Activated T-cell treated with anti-CD3 and anti-CD28 coated beads for 1 hour (primary cell): ENCODE results near the gene GCHFR.

ENCODE experiments used
- DNase-seq: peaks from one replicate; pipeline ENCODE4 v3.0.0-alpha.2; 2020; ENCODE audit warnings: low read depth

Gene GCHFR

DNA sequence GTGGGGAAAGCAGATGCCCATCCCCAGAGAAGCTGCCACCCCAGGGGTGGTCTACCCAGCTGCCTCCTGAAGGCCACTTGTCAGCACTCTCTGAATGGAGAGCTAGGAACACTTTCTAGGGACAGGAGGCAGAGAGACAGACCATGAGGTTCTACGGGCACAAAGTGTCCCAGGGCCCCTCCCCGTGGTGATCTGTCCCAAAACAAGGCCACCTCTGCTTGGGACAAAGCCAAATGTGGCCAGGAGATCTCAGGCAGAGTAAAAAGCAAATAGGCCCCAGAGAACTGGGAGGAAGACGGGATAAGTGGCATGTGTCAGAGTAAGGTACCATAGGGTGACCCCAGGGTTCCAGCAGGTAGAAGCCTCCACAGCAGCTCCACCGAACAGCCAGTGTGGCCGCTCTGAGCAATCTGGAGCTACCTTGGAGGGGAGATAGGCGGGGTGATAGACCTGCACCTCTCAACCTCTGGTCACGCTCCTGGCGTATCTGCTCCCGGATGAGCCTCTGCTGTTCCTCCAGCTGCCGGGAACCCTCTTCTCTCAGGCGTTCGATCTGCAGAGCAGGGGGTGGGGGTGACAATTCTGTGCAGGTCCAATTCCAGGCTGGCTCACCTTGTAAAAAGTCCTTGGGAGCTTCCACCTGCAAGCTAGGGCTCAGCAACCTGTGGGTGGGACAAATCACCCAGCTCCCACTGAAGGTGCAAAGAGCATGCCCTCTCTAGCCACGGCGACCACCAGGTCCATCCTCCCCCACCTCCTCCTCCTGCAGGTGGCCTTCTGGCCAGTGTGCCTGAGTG lies 12.1 kb downstream of the GCHFR start:
- no peak for DNase-seq

DNA sequence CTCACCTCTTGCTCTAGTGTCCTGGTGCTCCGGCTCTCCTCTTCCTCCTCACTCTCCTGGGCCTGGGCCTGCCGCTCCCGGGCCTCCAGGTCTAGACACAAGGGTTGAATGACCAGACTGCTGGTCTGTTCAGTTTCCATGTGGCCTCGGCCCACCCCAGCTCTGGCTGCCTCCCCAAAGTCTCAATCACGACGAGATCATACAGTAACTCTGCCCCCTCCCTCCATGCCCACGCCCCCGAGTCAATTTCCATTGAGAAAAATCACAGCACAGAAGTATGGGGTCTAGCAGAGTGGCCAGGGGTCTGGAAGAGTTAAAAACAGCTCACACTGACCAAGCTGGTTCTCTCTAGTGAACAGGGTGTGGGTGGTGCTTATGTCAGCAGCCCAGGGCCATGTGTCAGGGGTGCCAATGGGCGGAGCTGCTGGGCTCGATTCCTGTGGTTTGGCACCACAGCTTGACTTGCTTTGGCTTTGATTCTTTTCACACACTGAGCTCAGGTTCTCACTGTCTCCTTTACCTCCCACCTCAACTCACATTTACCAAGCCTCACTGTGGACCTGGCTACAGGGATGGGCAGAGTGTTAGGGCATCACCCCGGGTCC lies 12.8 kb downstream of the GCHFR start:
- DNase-seq = no peak

DNA sequence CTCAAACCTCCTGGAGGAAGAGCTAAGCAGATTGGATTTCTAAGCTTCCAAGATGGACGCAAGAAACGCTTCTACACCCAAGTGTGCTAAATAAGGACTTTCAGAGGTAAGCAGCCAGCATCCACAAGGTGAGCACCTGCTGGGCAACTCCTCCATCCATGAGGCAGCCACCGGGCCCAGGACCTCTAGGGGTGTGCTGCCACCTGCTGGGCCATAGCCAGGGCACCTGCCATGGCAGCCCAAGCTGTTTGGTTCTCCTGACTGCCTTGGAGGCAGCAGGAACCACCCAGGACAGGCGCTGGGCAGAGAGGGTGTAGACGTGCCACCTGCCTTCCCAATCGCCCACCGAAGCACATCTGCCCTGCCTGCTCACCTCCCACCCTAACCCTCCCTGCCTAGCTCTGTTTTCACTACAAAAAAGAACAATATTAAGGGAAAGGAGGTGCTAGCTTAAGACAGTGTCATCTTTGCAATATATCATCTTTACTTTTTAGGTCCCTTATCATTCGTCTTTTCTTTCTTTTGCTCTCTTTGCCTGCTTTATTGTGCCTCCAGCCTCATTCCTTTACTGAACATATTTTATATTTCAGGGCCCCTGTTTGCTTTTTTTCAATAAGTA lies 18.9 kb downstream of the GCHFR start:
- DNase-seq = peak; percentile 71

DNA sequence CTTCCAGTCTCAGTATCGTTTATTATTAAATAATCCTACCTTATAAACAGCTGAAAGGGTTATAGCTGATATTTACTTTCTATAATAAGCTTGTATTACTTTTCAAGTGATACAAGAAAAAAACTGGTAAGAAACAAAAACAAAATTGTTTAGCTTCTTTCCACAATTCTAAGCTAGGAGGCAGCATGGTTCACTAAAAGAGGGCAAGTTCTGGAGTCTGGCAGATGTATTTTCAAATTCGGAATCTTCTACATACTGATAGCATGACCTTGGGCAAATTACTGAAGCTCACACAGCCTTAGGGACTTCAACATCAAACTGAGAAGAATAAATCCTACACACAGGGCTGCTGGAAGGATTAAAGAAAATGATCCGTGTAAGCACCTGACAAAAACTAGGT lies 21.3 kb downstream of the GCHFR start:
- no peak for DNase-seq

DNA sequence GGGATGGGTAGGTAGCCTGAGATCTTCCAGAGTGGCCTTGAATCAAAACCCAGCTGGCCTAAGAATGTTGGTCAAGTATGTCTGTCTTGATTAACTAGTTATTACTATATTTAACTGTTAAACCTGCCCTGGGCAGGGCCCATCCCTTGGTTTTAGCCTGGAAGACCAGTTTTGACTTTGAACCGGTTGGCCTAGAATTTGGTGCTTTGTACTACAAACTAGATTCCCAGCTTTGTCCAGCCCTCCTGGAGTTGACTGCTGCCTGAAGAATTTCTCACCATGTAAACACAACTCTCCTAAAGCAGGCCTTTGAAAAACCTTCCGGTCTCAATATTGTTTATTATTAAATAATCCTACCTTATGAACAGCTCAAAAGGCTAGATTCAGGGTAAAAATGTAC lies 21.9 kb downstream of the GCHFR start:
- no peak for DNase-seq

DNA sequence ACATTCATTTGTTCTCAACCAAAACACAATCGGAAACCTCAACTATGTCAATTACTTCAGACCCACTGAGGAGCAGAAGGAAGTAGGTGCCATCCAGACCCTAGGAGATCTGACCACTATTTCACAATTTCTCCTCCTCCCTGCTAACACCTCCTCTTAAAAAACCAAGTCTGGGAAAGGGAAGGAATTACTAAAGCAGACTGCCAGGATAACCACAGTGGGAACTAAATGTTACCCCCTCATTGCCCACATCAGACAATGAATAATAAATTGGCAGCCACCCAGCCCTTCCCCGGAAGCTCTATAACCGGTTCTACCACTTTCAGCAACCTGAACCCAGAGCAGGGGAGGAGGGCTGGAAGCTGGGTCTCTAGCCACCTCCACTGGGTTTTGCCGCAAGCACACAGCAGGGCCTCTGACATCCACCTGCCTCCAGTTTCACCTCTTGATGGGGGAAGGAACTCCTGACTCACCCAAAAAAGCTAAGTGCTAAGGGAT lies 23.5 kb downstream of the GCHFR start:
- DNase-seq = no peak

DNA sequence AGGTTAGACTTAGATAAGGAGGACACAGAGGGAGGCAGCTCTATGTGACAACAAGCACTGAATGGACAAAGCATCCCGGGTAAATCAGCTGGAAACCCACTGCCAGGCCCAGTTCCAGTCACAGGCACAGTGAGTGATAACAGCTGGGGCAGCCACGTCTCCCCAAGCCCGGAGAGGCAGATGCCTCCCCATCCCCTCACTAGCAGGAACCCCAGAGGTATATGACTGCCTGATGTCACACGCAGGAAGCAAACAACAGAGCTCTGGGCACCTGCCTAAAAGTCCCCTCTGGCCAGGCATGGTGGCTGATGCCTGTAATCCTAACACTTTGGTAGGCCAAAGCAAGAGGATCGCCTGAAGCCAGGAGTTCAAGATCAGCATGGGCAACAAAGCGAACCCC lies 24.1 kb downstream of the GCHFR start:
- no peak for DNase-seq

DNA sequence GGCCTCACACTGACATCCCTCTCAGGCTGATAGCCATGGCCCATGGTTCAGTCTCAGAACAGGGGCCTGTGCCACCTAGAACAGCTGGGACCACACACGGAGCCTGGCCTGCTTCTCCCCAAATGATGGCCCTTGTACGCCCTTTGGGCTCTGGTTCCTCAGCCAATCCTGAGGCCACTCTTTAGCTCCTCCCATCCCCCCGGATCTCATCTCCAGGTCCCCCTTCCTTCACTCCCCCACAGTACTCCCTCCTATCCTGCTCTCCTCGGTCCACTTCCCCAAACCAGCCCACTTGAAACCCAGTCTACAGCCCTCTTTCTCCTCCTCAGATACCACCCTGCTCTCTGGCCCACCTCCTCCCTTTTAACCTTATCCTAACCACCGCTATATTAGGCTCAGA lies 25.3 kb downstream of the GCHFR start:
- no peak for DNase-seq

DNA sequence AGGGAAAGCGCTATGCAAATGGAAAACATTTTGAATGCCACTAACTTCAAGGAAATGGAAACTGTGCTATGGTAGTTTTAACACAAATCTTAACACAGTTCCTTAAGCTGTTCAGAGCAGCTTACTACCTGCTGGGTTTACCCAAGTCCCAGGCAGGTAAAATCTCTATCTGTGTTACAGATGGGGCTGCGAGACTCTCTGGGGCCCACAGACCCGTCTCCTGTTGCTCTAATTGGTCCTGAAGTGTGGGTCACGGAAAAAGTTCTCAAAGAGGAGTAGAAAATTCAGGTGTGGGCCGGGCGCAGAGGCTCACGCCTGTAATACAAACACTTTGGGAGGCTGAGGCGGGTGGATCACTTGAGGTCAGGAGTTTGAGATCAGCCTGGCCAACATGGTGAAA lies 26.1 kb downstream of the GCHFR start:
- no peak for DNase-seq

DNA sequence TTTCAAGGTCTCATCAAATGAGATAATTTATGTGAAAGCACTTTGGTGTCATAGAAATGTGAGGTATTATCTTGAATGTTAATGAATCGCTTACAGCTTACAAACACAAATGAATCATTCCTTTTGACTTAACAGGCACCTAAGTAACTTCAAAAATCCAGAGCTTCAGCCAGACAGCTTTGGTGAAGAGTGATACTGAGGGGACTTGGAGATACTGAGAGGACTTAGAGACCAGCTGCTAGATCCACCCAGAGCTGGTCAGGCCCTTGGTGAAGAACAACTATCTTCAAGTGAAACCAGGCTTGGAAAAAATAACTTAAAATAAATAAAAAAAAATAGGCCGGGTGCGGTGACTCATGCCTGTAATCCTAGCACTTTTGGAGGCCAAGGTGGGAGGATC lies 26.9 kb downstream of the GCHFR start:
- DNase-seq = no peak

DNA sequence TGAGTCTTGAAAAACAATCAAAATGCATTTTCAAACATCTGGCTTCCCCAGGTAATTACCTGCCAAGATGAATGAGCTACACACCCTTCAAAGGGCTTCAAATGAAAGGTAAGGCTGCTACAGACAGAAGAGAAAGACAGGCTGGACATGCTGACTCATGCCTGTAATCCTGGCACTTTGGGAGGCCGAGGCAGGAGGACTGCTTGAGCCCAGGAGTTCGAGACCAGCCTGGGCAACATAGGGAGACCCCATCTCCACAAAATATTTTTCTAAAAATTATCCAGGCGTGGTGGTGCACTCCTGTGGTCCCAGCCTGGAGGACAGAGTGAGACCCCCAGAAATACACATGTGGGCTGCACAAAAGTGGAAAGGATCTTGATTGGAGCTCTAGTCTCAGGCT lies 28.5 kb downstream of the GCHFR start:
- no peak for DNase-seq

DNA sequence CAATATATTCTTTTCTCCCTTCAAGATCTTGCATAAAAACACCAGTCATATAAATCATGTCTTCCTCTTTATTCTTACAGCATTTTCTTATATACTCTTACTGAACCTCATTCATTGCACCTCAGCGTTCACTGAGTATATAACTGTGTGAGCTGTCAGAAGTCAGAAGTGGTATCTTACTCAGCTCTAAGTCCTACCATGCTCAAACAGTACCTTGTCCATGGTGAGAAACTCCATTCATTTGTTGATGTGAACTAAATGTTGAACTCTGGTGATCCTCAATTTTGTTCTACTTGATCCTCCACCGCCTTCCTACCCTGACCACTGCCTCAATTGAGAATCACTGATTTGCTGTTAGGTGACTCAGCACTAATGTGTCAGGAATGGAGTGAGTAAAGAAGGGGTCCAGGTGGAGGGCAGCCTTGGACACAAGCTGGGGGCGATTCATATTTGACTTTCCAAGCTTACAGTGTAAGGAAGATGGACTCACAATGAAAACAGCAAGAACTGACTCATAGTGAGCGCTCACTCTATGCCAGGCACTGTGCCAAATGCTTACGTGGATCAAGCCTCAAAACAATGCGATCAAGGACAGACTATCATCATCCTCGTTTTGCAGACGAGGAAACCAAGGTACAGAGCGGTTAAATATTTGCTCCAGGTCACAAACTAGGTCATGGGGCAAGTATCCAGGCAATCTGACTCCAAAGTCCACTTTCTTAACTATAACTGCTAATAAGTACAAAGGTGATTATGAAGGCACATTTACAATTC lies 29.5 kb downstream of the GCHFR start:
- no peak for DNase-seq

DNA sequence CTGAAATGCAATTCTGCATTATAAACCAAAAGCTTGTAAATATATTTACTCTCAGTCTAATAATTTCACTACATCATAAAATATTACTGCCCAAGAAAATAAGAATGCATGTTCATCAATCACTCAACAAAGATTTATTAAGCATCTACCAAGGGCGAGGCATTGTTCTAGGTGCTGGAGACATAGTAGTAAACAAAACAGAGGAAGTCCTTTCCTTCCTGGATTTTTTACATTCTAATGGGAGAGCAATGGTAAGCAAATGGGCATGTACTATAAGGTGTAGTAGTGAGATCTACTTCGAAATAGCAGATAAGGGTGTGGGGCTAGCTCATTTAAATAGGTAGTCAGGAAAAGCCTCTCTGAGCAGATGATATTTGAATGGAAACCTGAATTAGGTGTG lies 32.2 kb downstream of the GCHFR start:
- DNase-seq = no peak

DNA sequence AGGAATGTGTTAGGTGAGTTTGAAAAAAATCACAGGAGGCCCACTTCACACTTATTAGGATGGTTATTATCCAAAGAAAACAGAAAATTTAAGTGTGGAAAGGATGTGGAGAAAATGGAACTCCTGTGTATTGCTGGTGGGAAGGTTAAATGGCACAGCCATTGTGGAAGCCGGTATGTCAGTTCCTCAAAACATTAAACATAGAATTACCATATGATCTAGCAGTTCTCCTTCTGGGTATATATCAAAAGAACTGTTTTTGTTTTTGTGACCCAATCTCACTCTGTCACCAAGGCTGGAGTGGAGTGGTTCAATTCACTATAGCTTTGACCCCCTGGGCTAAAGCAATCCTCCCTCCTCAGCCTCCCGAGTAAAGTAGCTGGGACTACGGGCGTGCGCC lies 32.6 kb downstream of the GCHFR start:
- DNase-seq = no peak

DNA sequence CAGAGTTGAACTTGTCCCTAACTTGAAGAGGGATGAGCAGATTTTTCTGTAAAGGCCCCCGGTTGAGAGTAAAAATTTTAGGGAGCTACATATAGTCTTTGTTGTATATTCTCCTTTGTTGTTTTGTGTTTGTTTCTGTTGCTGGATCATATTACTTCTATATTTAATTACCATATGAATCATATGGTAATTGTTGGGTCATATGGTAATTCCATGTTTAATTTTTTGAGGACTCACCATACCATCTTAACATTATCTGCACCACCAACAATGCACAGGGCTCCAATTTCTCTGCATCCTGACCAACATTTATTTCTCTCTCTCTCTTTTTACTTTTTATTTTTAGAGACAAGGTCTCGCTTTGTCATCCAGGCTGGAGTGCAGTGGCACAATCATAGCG lies 35.7 kb downstream of the GCHFR start:
- no peak for DNase-seq

DNA sequence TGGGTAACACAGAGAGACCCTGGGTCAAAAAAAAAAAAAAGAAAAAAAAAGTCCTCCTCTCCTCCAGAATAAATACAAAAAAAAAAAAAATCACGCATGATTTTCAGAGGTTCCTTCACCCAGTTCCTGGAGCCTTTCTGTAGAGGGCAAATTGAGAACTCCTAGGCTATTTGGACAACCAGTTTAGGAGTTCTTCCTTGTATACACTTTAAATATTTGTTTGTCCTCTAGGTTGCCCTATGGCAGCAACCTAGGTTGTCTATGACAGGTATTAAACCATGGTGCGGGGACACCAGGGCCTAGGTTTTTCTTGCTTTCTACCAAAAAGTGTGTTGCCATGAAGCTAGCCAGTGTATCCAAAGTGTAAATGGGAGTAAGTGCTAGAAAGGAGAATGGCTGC lies 39.2 kb downstream of the GCHFR start:
- DNase-seq = no peak

DNA sequence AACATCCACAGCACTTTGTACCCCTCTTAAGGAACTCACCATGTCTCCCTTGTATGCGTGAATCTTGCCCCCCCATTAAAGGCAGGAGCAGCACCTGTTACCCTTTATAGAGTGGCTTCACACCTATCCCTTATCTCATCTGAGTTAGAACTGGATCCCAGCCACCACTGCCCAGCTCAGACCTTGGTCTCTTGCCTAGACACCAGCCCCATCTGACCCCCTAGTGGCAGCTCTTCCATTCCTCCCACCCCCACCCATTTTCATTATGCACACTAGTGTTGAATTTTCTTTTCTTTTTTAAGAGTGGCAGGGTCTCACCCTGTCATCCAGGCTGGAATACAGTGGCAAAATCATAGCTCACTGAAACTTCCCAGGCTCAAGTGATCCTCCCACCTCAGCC lies 39.8 kb downstream of the GCHFR start:
- no peak for DNase-seq

DNA sequence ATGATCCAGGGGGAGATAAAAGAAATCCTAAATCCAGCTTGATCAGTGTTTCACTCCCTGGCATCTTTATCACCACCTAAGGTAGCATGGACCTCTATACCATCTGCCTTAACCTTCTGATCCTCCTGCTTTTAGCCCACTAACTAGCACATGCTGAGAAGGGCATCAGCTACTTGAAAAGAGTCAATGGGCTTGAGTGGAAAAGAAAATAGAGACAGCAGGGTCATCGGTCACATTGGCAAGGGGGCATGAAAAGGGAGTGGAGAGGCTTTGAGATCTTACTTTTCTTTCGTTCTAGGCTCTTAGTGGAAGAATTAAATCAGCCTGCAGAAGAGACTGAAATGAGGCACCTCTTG lies 42.8 kb downstream of the GCHFR start:
- DNase-seq = no peak

DNA sequence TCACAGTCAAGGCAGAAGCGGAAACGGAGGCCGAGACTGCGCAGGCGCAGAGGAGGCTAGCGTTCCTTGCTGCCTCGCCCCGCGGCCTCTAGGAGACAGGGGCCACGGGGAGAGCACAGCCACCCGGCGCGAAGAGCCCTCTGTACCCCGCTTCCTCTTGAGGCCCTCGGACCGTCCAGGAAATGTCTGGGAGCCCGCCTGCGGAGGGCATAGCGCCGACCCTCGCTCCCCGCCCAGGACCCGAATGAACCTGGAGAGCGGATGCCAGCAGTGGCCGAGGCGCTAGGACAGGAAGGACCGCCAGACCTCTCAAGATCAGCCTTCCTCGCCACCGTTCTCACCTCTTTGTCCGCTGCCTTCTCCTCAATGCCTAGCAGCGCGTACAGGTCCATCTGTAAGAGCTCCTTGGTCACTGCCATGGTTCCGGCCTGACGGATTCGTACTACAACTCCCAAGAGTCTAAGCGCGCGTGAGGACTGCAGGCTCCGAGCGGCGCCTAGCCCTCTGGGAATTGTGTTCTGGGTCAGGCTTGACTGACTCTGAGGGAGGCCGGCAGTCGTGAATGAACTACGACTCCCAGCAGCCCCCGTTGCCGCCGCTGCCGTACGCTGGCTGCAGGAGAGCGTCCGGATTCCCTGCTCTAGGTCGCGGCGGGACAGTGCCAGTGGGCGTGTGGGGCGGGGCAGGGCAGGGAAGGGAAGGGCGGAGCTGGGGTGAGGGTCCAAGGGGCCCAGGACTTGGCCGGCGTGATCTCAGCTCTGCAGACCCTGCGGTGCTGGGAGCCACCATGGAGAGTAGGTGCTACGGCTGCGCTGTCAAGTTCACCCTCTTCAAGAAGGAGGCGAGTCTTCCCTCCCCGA lies 43.4 kb downstream of the GCHFR start, which contains the start of the genes DNAJC17 and ZFYVE19:
Gene DNAJC17, minus strand, starts transcription at position 446 of the 860 bp plus-strand sequence. Its CDS starts 27 bp downstream, at position 419.
Gene ZFYVE19, plus strand, starts transcription at position 62 of the 860 bp plus-strand sequence. Its CDS starts 501 bp downstream, at position 563.
- peak; percentile 94 for DNase-seq

DNA sequence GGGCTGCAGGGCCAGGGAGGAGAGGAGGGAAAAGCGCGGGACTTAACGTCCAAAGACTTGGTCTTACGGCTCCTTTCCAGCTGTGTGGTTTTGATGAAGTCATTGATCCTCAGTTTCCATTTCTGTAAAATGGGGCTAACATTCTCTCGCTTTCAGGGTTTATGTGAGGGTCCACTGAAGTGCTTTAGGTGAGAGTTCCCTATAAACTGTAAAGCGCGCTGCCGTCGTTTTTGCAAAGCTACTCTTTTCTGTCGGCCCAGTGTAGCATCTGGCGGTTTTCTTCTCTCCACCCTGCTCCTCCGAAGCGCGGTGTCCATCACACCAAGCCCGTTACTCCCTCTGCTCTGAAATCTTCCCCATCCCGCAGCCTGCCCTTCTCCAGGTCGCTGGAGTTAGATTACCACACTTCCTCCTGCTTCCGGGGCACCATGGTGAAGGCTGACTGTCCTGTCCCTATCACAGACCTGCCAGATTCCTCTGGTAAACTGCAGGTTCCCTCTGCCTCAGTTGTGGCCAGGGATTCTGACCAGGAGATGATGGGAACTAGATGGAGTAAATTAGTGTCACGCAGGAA lies 44.1 kb downstream of the GCHFR start:
- no peak for DNase-seq

DNA sequence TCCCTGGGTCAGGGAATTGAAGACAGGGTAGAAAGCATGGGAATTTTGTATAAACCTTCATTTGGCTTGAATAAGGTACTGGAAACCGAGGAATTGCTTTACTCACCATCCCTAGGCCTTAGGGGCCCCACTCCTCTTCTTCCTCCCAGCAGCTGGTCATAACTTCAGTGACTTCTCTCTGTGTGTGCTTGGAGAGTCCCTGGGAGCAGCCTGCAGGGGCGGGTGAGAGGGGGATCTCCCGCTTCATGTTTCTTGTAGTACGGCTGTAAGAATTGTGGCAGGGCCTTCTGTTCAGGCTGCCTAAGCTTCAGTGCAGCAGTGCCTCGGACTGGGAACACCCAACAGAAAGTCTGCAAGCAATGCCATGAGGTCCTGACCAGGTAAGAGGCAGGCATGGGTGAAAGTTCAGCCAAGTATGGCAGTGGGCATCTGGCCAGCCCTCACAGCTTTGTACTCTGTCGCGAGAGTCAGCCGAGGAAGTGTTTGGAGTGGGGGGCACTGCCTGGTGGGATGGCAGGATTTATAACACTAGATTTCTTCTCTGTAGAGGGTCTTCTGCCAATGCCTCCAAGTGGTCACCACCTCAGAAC lies 45.1 kb downstream of the GCHFR start:
- no peak for DNase-seq
